Lower leg skin (tissue), 3 donors: ENCODE results near the gene GJC2.

Source experiments
- CTCF ChIP-seq, 3 donors: fragments of 450-650 bp; IDR thresholded peaks; one replicate each; pipeline ENCODE4 v1.5.1; 2016; ENCODE audit warnings: antibody characterized with exemption in 3 of 3, mild to moderate bottlenecking in 3 of 3, moderate library complexity in 2 of 3
- POLR2A ChIP-seq, 2 donors: fragments of 450-650 bp; IDR thresholded peaks; one replicate each; pipeline ENCODE4 v1.6.1; 2016 to 2017; ENCODE audit warnings: antibody characterized with exemption in 2 of 2, mild to moderate bottlenecking in 1 of 2, moderate library complexity in 1 of 2

DNA sequence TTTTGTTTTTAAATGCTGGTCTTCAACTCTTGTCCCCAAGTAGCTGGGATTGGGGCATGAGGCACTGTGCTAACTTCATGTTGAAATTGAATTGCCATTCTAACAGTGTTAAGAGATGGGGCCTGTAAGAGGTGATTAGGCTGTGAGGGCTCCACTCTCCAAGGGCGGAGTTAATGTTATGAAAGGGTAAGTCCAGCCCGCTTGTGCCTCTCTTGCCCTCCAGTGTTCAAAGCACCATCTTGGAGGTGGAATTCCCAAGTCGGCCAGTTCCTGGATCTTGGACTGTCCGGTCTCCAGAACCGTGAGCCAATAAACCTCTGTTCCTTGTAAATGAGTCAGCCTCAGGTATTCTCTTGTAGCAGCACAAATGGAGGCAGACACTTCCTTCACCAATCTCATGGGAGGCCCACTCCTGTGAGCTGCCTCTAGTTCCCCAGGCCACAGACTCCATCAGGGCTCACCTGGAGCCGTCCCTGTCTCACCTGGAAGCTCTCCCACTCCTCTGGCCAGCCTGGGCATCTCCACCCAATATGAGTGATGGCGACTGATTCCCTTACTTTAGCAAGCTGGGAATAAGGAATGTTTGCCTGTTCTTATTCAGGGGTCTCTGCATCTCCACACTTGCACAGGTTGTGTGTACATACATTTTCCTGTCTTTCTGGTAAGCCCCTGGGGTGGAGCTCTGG lies 31.4 kb downstream of the GJC2 start:
- TF ChIP-seq CTCF (IDR thresholded peaks at IDR 0.05), result no peak
- TF ChIP-seq POLR2A (IDR thresholded peaks at IDR 0.05), result no peak
